Testis (tissue), 5 donors: ENCODE measurements around the gene CREBBP. TPM values are rescaled to one million over a fixed set of nuclear protein-coding genes. Genes with fewer than 3 reads are reported as not detected.
"Not testable (repeated sequence)": the region's sequence is repeated elsewhere in the genome, so short reads cannot be mapped to it uniquely, and the experiment has no call there.

Source experiments
- DNase-seq: peaks from one replicate; pipeline ENCODE4 v3.0.0-alpha.2; 2019
- H3K27ac ChIP-seq, 2 donors: fragments of 200-600 bp; sonication (generic); one replicate each; pipeline ENCODE4 v1.5.1; 2019
- H3K27me3 ChIP-seq: fragments of 200-600 bp; sonication (generic); one replicate; pipeline ENCODE4 v1.5.1; 2019
- H3K36me3 ChIP-seq: fragments of 200-600 bp; sonication (generic); one replicate; pipeline ENCODE4 v1.5.1; 2017; ENCODE audit warnings: low read depth; ENCODE audit errors: missing control alignments
- H3K4me1 ChIP-seq: fragments of 200-600 bp; sonication (generic); one replicate; pipeline ENCODE4 v1.5.1; 2019
- H3K4me3 ChIP-seq, 2 donors: fragments of 200-600 bp; sonication (generic); one replicate each; pipeline ENCODE4 v1.5.1; 2017 to 2019
- H3K9me3 ChIP-seq: fragments of 200-600 bp; sonication (generic); one replicate; pipeline ENCODE4 v1.5.1; 2017
- CTCF ChIP-seq, 3 experiments: fragments of 450-650 bp in 2 of 3; fragments of 200-600 bp in 1 of 3; sonication (generic) in 1 of 3; IDR thresholded peaks; one replicate each; pipeline ENCODE4 v1.5.1; 2016 to 2019; ENCODE audit warnings: antibody characterized with exemption in 3 of 3, mild to moderate bottlenecking in 2 of 3, moderate library complexity in 1 of 3
- POLR2A ChIP-seq: fragments of 450-650 bp; IDR thresholded peaks from one replicate; pipeline ENCODE4 v1.6.1; 2017; ENCODE audit warnings: antibody characterized with exemption, mild to moderate bottlenecking, moderate library complexity
- WGBS, 2 donors: methylation state at CpG; one replicate each; pipeline ENCODE4 v1.1.5; 2018; 5-methylcytosine and 5-hydroxymethylcytosine counted together
- intact Hi-C: fragments of 100-400 bp; cut with DNase I; formaldehyde crosslinking; loops from one replicate; pipeline ENCODE4 v1.15.1; 2023; ENCODE audit warnings: low total_unique reads
- long read RNA-seq, 2 donors: transcript quantifications; one replicate each; lab custom pipeline, GENCODE V29; 2026
- polyA plus RNA-seq: library from polyadenylated mRNA; stranded (reverse); fragments of 350-450 nt; fragmentation: Illumina TruSeq; extraction: RNeasy Lipid Tissue Mini Kit (QIAGEN cat#74804); gene quantifications from one replicate; pipeline ENCODE4 v1.2.3, GENCODE V29; 2014; ENCODE audit warnings: low read depth, low replicate concordance; ENCODE audit not compliant: insufficient read depth
- total RNA-seq, 2 donors: library from RNA; depleted of rRNA; stranded (reverse); fragments of >200 nt; gene quantifications; one replicate each; pipeline ENCODE4 v1.2.3, GENCODE V29; 2016

The CREBBP gene
- total RNA-seq (100 to 1,000 TPM; 141 to 185 TPM), polyA plus RNA-seq (86.0 TPM)
- long read RNA-seq, donor 1, partial matches to known transcripts: 20 of 26 reads
- long read RNA-seq, donor 1, other reads (novel, unspliced or antisense): 0 of 26 reads
- long read RNA-seq, donor 2, partial matches to known transcripts: 0 of 3 reads
- long read RNA-seq, donor 2, other reads (novel, unspliced or antisense): 0 of 3 reads

- Histone ChIP-seq H3K9me3 (no peaks in the 10 kb centered on the region), H3K27me3 (no peaks in the 10 kb centered on the region), H3K4me3 (peak within 1 kb of the TSS; percentile 73 to 81), H3K27ac (peak within 1 kb of the TSS; percentile 27 to 92), H3K36me3 (no peaks in the 10 kb centered on the region), H3K4me1 (peaks cover 14% of the 10 kb centered on the region)
- TF ChIP-seq POLR2A: no peak
- TF ChIP-seq CTCF (IDR thresholded peaks at IDR 0.05): no peak
- intact Hi-C loops: loop anchor here (5.0 kb wide), 1 partner anchor 189 kb away; no protein-coding TSS in a partner anchor
- DNase-seq: peak; percentile 90
- 5 to 8% methylated on average over 25 to 95 of the region's 96 CpGs for WGBS, 2 donors
Measured at GRCh38 chr16:3880623-3881498, at the start of gene CREBBP. TSS of gene CREBBP (minus strand) at chr16:3880713. CDS start at chr16:3879916, 797 bp downstream.

DNA sequence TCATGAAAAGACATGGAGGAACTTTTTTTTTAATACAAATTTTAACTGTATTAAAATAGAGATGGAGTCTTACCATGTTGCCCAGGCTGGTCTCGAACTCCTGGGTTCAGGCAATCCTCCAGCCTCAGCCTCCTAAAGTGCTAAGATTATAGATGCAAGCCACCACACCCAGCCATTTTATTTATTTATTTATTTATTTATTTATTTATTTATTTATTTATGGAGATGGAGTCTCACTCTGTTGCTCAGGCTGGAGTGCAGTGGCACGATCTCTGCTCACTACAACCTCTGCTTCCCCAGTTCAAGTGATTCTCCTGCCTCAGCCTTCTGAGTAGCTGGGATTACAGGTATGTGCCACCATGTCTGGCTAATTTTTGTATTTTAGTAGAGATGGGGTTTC lies 46.6 kb upstream of the CREBBP start:
- H3K4me3 ChIP-seq, H3K27me3 ChIP-seq, H3K9me3 ChIP-seq, H3K27ac ChIP-seq, H3K4me1 ChIP-seq, H3K36me3 ChIP-seq, DNase-seq, intact Hi-C loops: not testable (repeated sequence)
- 93 to 94% methylated on average over 2 of the region's 2 CpGs for WGBS, 2 donors

DNA sequence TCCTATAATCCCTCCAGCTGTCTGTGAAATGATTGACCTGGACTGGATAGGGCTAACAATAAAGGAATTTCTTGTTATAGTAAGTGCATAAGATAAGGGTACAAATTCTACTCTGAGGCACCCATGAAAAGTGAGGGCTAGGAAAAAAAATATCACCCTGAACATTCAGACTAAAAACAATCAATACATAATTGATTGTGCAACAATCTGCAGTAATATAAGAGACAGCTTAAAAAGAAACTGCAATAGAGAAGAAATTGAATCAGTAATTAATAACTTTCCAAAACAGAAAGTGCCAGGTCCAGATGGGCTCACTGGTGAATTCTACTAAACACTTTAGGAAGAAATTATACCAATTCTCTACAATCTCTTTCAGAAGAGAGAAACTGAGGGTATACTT lies 44.2 kb upstream of the CREBBP start:
- no peak for DNase-seq
- Histone ChIP-seq H3K4me3 (no peak overlapping the region), H3K36me3 (no peaks in the 10 kb centered on the region), H3K27me3 (no peaks in the 10 kb centered on the region), H3K4me1 (no peaks in the 10 kb centered on the region), H3K9me3 (no peaks in the 10 kb centered on the region), H3K27ac (no peak overlapping the region)
- intact Hi-C loops: no loop called here
- TF ChIP-seq POLR2A: no peak
- no peak for TF ChIP-seq CTCF (IDR thresholded peaks at IDR 0.05)

- H3K4me3 ChIP-seq: no peak overlapping the region
- TF ChIP-seq CTCF (IDR thresholded peaks at IDR 0.05): no peak
- no peak for TF ChIP-seq POLR2A
- 76 to 78% methylated on average over 13 of the region's 13 CpGs for WGBS, 2 donors
- H3K4me1 ChIP-seq: no peaks in the 10 kb centered on the region
- H3K27ac ChIP-seq: no peak overlapping the region
- H3K36me3 ChIP-seq: no peaks in the 10 kb centered on the region
- DNase-seq: no peak
- H3K9me3 ChIP-seq: no peaks in the 10 kb centered on the region
- intact Hi-C loops: no loop called here
- no peaks in the 10 kb centered on the region for H3K27me3 ChIP-seq
Measured at GRCh38 chr16:3922241-3922640, 41.7 kb upstream of the CREBBP start.

DNA sequence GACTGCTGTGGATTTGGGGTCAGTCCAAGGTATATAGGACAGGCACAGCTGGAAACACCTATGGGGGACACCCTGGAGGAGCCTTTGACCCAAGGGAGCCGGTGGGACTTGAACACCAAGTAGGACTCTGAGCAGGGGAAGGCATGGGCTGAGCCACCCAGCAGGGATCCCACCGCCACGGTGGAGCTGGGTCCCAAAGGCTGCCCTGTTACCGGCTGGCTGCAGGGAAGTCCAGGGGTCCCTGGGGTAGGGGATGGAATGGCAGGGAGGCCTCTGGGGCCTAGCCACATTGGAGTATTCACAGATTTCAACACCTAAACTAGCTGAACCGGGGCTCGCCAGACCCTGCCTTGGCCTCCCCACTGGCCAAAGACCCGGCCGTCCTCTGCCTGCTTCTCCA lies 39.7 kb upstream of the CREBBP start:
- intact Hi-C loops: no loop called here
- H3K27me3 ChIP-seq: no peaks in the 10 kb centered on the region
- no peak overlapping the region for H3K27ac ChIP-seq
- TF ChIP-seq CTCF (IDR thresholded peaks at IDR 0.05) (no peak), POLR2A (no peak)
- H3K9me3 ChIP-seq: no peaks in the 10 kb centered on the region
- WGBS, 2 donors: 81 to 86% methylated on average over 4 to 8 of the region's 8 CpGs
- H3K4me3 ChIP-seq: no peak overlapping the region
- DNase-seq: no peak
- no peaks in the 10 kb centered on the region for H3K4me1 ChIP-seq
- no peaks in the 10 kb centered on the region for H3K36me3 ChIP-seq
